Testis (tissue), 2 donors: ENCODE data around the gene TAB2.

Experiments used
- POLR2A ChIP-seq: fragments of 450-650 bp; IDR thresholded peaks from one replicate; pipeline ENCODE4 v1.6.1; 2017; ENCODE audit warnings: antibody characterized with exemption, mild to moderate bottlenecking, moderate library complexity
- TF ChIP-seq, protein P1 (sequence below), 3 experiments: fragments of 450-650 bp in 2 of 3; fragments of 200-600 bp in 1 of 3; sonication (generic) in 1 of 3; IDR thresholded peaks; one replicate each; pipeline ENCODE4 v1.5.1; 2016 to 2019; ENCODE audit warnings: antibody characterized with exemption in 3 of 3, mild to moderate bottlenecking in 2 of 3, moderate library complexity in 1 of 3

DNA sequence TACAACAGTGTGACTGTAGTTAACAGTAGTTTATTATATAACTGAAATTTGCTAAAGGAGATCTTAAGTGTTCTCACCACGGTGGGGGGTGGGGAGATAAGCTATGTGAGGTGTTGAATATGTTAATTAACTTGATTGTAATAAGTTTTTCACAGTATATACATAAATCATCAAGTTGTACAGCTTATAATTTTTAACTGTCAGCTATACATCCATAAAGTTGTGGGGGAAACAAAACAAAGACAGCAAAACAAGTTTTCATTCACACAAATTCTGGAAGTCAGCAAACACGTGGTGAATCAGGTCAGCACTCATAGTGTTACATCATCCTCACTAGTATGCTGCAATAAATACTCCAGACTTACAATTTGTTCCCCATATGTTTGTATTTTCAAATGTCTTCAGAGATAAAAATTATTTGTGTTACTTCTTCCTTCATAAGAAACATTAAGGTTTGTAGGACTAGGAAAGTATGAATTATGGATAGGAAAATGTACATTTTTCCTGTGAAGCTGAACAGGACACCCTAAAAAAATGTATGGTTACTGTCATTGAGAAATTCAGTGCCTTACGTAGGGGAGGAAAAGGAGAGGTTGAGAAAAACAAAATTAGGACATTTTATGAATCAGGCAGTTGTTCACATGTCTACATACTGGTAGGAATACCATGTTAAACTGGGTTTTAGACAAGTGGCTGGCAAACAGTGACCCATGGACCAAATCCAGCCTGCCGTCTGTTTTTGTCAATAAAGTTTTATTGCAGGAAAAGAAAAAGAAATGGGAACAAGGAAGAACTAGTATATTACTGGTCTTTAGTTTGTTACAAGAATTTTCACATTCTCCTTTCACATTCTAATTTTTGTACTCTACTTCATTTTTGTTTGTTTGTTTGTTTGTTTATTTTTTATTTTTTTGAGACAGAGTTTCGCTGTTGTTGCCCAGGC lies 88.6 kb downstream of the TAB2 start:
- TF ChIP-seq, protein P1, sequence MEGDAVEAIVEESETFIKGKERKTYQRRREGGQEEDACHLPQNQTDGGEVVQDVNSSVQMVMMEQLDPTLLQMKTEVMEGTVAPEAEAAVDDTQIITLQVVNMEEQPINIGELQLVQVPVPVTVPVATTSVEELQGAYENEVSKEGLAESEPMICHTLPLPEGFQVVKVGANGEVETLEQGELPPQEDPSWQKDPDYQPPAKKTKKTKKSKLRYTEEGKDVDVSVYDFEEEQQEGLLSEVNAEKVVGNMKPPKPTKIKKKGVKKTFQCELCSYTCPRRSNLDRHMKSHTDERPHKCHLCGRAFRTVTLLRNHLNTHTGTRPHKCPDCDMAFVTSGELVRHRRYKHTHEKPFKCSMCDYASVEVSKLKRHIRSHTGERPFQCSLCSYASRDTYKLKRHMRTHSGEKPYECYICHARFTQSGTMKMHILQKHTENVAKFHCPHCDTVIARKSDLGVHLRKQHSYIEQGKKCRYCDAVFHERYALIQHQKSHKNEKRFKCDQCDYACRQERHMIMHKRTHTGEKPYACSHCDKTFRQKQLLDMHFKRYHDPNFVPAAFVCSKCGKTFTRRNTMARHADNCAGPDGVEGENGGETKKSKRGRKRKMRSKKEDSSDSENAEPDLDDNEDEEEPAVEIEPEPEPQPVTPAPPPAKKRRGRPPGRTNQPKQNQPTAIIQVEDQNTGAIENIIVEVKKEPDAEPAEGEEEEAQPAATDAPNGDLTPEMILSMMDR (IDR thresholded peaks at IDR 0.05), result no peak
- TF ChIP-seq POLR2A, result no peak
